ENCODE results near the gene EIF4EBP3.

GRCh38 chr5:140564196-140565023, 16.9 kb downstream of the EIF4EBP3 start, which contains the start of the genes APBB3 and SLC35A4:
- TF ChIP-seq CTCF (IDR thresholded peaks at IDR 0.05) (no peak), EZH2 (IDR thresholded peaks at IDR 0.05; ENCODE audit: borderline replicate concordance, insufficient read depth, low read depth, low read length, poor library complexity, severe bottlenecking) (no peak)

All from B cell (primary cell).